HG03439 (cell line): ENCODE results near the gene SRPK3.
"Not testable (repeated sequence)": the region's sequence is repeated elsewhere in the genome, so short reads cannot be mapped to it uniquely, and the experiment has no call there.

Experiments
- ATAC-seq: cut with Tn5 transposase; IDR thresholded peaks from one replicate; pipeline ENCODE4 v1.9.1; 2021; ENCODE audit warnings: mild to moderate bottlenecking, moderate library complexity; ENCODE audit not compliant: unreplicated experiment

SRPK3 gene

DNA sequence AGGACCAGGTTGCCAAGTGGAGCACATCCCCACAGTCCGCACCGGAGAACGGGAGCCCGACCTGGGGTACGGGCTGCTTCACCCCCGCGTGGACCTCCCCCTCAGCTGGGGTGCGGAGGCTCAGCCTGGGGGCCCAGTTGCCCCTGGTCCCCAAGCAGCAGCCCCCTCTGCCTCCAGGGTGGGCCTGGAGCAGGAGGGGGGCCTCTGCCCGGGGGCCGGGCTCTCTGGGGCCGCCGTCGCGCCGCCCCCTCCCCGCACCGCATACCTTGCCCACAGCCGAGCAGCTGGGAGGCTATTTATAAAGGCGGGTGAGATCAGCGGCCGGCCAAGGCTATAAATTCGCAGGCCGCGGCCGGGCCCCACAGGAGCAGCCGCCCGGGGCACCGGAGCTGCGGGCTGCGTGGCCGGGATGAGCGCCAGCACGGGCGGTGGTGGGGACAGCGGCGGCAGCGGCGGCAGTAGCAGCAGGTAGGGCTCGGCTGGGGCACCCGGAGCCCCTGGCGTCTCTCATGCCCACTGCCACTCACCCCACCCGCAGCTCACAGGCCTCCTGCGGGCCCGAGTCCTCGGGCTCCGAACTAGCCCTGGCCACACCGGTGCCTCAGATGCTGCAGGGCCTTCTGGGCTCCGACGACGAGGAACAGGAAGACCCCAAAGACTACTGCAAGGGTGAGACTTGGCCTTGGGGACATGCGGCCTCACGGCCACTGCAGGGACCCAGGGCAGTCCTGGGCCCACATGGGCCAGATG, at the start of gene SRPK3:
TSS of gene SRPK3 (plus strand) at position 364 of the 750 bp plus-strand sequence. CDS start at position 410, 46 bp downstream.
- ATAC-seq: no peak

- ATAC-seq: no peak
Measured at GRCh38 chrX:153731117-153731844, 49.6 kb upstream of the SRPK3 start.

DNA sequence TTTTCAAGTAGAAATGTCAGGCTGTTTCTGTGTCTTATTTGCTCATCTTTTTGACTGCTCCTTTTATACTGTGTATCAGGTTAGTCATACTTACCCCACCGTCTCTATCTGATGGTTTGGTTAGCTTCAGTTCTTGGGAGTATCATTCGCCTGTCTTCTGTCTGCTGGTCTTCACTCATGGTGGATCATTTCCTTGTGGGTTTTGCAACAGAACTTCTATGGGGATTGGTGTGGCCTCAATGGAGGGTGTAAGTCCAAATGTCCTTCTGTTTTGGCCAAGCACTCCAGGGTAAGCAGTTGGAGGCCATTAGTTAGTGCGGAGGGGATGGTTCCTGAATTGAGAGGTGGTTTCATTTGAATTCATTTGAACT, 49.0 kb upstream of the SRPK3 start:
- no peak for ATAC-seq

DNA sequence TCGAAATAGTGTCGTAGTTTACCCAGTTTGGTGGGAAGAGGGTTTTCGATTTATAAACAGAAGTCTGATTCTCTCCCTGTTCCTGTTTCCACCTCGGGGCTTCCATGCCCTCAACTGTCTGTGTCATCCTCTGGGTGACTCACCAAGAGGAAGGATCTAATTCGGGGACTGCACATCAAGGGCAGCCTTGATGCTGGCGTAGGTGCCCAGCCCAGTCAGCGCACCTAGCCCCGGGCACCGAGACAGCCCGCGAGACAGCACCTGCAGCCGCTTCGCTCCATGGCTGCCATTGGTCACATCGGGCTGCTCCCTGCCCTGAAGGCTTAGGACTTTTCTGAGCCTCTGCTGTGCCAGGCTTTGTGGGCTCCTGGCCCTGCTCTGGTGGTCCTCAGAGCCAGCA, 48.4 kb upstream of the SRPK3 start:
- no peak for ATAC-seq

DNA sequence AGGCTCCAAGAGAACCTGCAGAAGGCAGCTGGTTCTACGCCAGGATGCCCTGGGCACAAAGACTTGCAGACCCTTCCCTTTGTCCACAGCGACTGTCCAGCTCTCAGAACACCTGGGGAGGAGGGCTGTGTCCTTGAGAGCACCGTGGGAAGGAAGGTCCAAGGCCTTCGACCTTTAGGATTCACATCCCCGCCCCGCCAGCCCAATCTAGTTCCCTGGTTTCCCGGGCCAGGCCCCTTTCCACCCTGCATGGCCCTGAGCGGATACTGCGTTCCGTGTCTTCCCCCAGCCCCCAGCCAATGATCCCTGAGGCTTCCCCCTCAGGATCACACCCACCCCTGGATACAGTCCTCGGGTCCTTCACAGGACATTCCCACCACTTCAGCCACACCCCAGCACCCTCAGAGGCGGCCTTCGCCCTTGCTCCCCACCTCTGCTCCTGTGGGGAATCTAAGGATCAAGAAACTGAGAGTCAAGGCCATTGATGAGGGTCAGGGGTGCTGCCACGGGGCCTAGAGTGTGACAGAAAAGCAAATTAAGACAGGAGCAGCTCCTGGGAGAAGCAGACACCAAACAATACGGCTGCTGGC, 47.1 kb upstream of the SRPK3 start:
- ATAC-seq: no peak

- ATAC-seq: no peak
Measured at GRCh38 chrX:153734871-153735270, 46.0 kb upstream of the SRPK3 start.

- ATAC-seq: no peak
Measured at GRCh38 chrX:153735274-153735673, 45.6 kb upstream of the SRPK3 start.

DNA sequence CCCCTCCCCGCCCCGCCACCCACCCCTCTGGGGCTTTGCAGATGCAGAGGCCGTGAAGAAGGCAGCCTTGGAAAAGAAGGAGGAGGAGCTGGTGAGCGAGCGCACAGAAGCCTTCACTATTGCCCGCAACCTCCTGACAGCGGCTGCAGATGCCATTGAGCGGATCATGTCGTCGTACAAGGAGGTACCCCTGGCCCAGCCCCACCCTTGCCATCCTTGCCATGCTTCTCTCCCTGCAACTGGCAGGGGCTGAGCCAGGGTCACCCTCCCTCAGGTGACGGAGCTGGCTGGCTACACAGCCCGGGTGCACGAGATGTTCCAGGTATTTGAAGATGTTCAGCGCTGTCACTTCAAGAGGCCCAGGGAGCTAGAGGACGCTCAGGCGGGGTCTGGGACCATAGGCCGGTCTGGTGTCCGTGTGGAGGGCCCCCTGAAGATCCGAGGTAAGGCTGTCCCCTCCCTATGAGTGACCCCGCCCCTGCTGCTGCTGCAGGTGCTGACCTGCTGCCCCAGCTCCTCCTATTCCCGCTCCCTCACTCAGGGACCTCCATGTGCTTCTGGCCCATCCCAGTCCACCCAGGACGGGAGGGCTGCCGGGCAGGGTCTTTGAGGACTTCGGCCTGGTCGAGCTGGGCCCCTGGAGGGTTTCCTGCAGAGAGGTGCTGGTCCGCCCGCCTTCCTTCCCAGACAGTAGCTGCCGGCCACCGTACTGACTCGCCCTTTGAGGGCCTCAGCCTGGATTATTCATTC, 44.6 kb upstream of the SRPK3 start:
- ATAC-seq: no peak

DNA sequence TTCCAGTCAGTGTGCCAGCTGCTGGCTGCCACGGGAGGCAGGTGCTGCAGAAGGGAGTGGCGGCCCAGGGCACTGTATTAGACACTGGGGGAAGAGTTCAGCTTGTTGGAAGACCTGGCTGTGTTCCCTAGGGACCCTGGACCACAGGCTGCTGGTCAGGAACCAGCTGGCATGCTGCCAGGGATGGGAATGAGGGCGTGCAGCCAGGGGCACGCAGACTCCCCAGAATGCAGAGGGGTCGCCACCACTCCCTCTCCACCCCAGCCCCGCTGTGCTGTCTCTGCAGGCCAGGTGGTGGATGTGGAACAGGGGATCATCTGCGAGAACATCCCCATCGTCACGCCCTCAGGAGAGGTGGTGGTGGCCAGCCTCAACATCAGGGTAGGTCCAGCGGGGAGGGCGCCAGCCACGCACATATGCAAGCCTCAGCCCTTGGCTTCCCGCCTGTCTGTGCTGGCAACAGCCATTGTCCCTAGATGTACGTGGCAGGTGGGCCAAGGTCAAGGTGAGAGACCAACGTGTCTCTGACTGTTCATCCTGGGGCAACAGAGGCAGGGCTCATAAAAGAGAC, 43.9 kb upstream of the SRPK3 start:
- ATAC-seq: no peak

DNA sequence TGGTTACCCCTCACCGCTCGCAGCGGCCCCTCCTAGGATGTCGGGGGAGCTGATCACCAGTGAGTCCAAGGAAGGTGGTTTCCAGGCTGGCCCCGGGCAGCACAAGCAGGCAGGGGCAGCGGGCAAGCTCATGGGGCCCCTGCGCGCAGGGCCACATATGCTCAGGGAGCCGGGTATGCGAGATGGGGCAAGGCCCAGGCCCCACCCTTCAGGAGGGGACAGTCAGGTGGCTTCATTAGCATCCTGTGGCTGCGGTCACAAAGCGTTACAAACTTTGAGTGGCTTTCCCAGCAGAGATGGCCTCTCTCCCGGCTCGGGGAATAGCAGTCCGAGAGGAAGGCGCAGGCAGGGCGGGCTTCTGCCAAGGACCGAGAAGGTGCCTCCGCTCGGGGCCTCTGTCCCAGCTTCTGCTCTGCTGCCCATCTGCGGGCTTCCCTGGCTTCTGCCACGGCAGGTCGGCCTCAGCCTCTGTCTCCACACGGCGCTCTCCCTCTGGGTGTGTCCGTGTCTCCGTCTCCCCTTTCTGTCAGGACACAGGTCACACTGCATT, 42.7 kb upstream of the SRPK3 start:
- no peak for ATAC-seq

- ATAC-seq: no peak
Measured at GRCh38 chrX:153739754-153740486, 40.9 kb upstream of the SRPK3 start.

DNA sequence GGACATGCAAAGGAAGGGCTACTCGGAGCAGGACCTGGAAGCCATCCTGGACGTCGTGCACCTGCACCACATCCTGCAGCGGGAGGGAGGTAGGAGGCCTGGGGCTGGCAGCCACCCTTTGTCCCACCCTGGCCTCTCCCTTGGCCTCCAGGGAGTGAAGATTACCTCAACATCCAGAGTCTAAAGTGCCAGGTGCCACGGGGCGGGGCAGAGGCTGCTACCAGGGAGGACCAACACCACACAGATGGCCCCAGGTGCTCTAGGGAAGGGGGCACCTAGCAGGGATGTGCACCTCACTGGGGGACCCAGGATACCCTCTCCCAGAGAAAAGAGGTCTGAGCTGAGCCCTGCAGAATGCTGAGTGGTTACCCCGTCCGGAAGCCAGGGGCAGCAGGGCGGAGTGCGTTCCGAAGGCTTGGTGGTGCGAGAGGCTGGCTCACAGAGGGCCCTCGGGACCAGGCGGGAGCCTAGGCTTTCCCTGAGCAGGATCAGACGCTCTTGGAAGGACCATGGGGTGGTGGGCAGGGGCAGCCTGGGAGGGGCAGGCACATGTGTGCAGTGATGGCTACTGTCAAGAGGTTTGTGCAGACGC, 40.1 kb upstream of the SRPK3 start:
- no peak for ATAC-seq

GRCh38 chrX:153741446-153741845, 39.4 kb upstream of the SRPK3 start:
- ATAC-seq: no peak

- ATAC-seq: not testable (repeated sequence)
Measured at GRCh38 chrX:153742111-153742510, 38.7 kb upstream of the SRPK3 start.

GRCh38 chrX:153742796-153743467, 37.9 kb upstream of the SRPK3 start:
- not testable (repeated sequence) for ATAC-seq

DNA sequence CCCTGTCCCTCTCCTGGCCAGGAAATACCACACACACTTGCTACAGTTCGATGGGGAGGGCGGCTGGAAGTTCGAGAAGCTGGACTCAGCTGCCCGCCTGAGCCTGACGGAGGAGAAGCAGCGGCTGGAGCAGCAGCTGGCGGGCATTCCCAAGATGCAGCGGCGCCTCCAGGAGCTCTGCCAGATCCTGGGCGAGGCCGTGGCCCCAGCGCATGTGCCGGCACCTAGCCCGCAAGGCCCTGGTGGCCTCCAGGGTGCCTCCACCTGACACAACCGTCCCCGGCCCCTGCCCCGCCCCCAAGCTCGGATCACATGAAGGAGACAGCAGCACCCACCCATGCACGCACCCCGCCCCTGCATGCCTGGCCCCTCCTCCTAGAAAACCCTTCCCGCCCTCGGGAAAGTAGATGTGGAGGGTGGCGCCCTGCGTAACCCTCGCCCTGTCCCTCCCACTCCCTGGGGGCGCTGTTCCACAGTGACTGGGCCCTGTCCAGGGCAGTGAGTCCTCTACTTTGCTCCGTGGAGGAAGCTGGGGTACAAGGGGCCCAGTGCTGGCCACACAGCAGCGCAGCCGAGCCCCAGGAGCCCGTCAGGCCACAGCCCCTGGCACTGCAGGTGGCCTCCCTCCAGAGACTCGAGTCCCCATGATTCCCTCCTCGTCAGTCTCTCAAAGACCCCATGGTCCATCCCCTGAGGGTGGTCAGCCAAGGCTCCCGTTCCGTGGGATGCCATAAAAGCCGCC, 37.2 kb upstream of the SRPK3 start:
- not testable (repeated sequence) for ATAC-seq

- ATAC-seq: no peak
Measured at GRCh38 chrX:153744210-153745066, 36.4 kb upstream of the SRPK3 start.
